Spinal cord (tissue), 10 donors: ENCODE measurements around the gene TREX2. TPM values are rescaled to one million over a fixed set of nuclear protein-coding genes. Genes with fewer than 3 reads are reported as not detected.

Experiments used
- DNase-seq, 6 donors: peaks; one replicate each; pipeline versions ENCODE4 v3.0.0 to v3.0.0-alpha.2; 2013 to 2015; ENCODE audit warnings: low spot score in 6 of 6, low read depth in 4 of 6
- H3K27ac ChIP-seq: one replicate; pipeline ENCODE4 v1.5.1; 2013; ENCODE audit warnings: low read depth, low read length, control low read depth
- H3K27me3 ChIP-seq: one replicate; pipeline ENCODE4 v1.6.1; 2013; ENCODE audit warnings: low read length; ENCODE audit not compliant: control insufficient read depth, insufficient read depth
- H3K36me3 ChIP-seq: one replicate; pipeline ENCODE4 v1.6.1; 2013; ENCODE audit warnings: low read length; ENCODE audit not compliant: control insufficient read depth, insufficient read depth
- H3K4me1 ChIP-seq: one replicate; pipeline ENCODE4 v1.6.1; 2013; ENCODE audit warnings: low read length; ENCODE audit not compliant: control insufficient read depth, insufficient read depth
- H3K4me3 ChIP-seq: one replicate; pipeline ENCODE4 v1.5.1; 2013; ENCODE audit warnings: low read depth, low read length, control low read depth
- H3K9me3 ChIP-seq: one replicate; pipeline ENCODE4 v1.6.1; 2013; ENCODE audit warnings: low read length; ENCODE audit not compliant: control insufficient read depth, insufficient read depth
- WGBS: methylation state at CpG from one replicate; pipeline ENCODE4 v1.1.5; 2013; ENCODE audit warnings: missing lambda C conversion rate; ENCODE audit not compliant: insufficient coverage; 5-methylcytosine and 5-hydroxymethylcytosine counted together
- polyA plus RNA-seq, 2 donors: library from polyadenylated mRNA; unstranded; fragments of 120-200 nt; gene quantifications; one replicate each; pipeline ENCODE4 v1.2.1, GENCODE V29; 2013; ENCODE audit not compliant: insufficient read length in 2 of 2
- total RNA-seq, 2 donors: library from RNA; depleted of rRNA in 1 of 2; stranded (reverse); fragments of 120-200 nt in 1 of 2; fragments of >200 nt in 1 of 2; gene quantifications; one replicate each; pipeline versions ENCODE4 v1.2.3 to v1.2.4, GENCODE V29; 2013 to 2014
- donor health status: healthy.

Gene TREX2
- total and polyA plus RNA-seq, 4 donors: 0.41 to 0.77 (median 0.50) TPM; not detected in 1

- WGBS: 59% methylated on average over 16 of the region's 17 CpGs
- DNase-seq: peak in 1 of 6 donors; percentile 44
- H3K36me3 ChIP-seq: peaks cover 2% of the 10 kb centered on the region
- peaks cover 21% of the 10 kb centered on the region for H3K4me1 ChIP-seq
- no peaks in the 10 kb centered on the region for H3K27me3 ChIP-seq
- H3K9me3 ChIP-seq: no peaks in the 10 kb centered on the region
- H3K27ac ChIP-seq: no peak overlapping the region
- H3K4me3 ChIP-seq: peak overlapping the region; percentile 32
Measured at GRCh38 chrX:153411988-153412574, 33.8 kb downstream of the TREX2 start.

GRCh38 chrX:153411255-153411987 lies 34.4 kb downstream of the TREX2 start, which contains the start of gene ZFP92:
Gene ZFP92 (plus strand): TSS chrX:153411472. CDS start chrX:153418323, 6,851 bp downstream.
- Histone ChIP-seq H3K27me3 (no peaks in the 10 kb centered on the region), H3K4me1 (peaks cover 21% of the 10 kb centered on the region), H3K27ac (no peak within 1 kb of the TSS), H3K36me3 (peaks cover 2% of the 10 kb centered on the region), H3K4me3 (peak within 1 kb of the TSS; percentile 32), H3K9me3 (no peaks in the 10 kb centered on the region)
- 29% methylated on average over 75 of the region's 75 CpGs for WGBS
- DNase-seq: peak in 2 of 6 donors; percentile 29 to 32

GRCh38 chrX:153410888-153411254 lies 35.0 kb downstream of the TREX2 start:
- Histone ChIP-seq H3K27me3 (no peaks in the 10 kb centered on the region), H3K4me1 (peaks cover 21% of the 10 kb centered on the region), H3K27ac (no peak overlapping the region), H3K36me3 (peaks cover 2% of the 10 kb centered on the region), H3K9me3 (no peaks in the 10 kb centered on the region), H3K4me3 (peak overlapping the region; percentile 32)
- peak in 1 of 6 donors; percentile 0 for DNase-seq
- WGBS: 58% methylated on average over 12 of the region's 12 CpGs

GRCh38 chrX:153410373-153410772 lies 35.5 kb downstream of the TREX2 start:
- 81% methylated on average over 12 of the region's 15 CpGs for WGBS
- H3K4me3 ChIP-seq: no peak overlapping the region
- no peak overlapping the region for H3K27ac ChIP-seq
- H3K27me3 ChIP-seq: no peaks in the 10 kb centered on the region
- H3K36me3 ChIP-seq: peaks cover 2% of the 10 kb centered on the region
- no peaks in the 10 kb centered on the region for H3K9me3 ChIP-seq
- H3K4me1 ChIP-seq: peaks cover 21% of the 10 kb centered on the region
- DNase-seq: no peak

- WGBS: 85% methylated on average over 25 of the region's 30 CpGs
- no peaks in the 10 kb centered on the region for H3K27me3 ChIP-seq
- H3K4me3 ChIP-seq: no peak overlapping the region
- H3K36me3 ChIP-seq: peaks cover 2% of the 10 kb centered on the region
- peaks cover 21% of the 10 kb centered on the region for H3K4me1 ChIP-seq
- H3K9me3 ChIP-seq: no peaks in the 10 kb centered on the region
- DNase-seq: no peak
- no peak overlapping the region for H3K27ac ChIP-seq
Measured at GRCh38 chrX:153409414-153410101, 36.3 kb downstream of the TREX2 start.

- peaks cover 21% of the 10 kb centered on the region for H3K4me1 ChIP-seq
- no peak overlapping the region for H3K27ac ChIP-seq
- H3K36me3 ChIP-seq: peaks cover 2% of the 10 kb centered on the region
- no peak overlapping the region for H3K4me3 ChIP-seq
- H3K27me3 ChIP-seq: no peaks in the 10 kb centered on the region
- 76% methylated on average over 9 of the region's 12 CpGs for WGBS
- DNase-seq: no peak
- H3K9me3 ChIP-seq: no peaks in the 10 kb centered on the region
Measured at GRCh38 chrX:153408871-153409351, 36.9 kb downstream of the TREX2 start.

- H3K36me3 ChIP-seq: peaks cover 2% of the 10 kb centered on the region
- H3K4me1 ChIP-seq: peaks cover 21% of the 10 kb centered on the region
- H3K4me3 ChIP-seq: no peak overlapping the region
- no peak overlapping the region for H3K27ac ChIP-seq
- WGBS: 76% methylated on average over 10 of the region's 10 CpGs
- H3K27me3 ChIP-seq: no peaks in the 10 kb centered on the region
- H3K9me3 ChIP-seq: no peaks in the 10 kb centered on the region
- no peak for DNase-seq
Measured at GRCh38 chrX:153408221-153408721, 37.6 kb downstream of the TREX2 start.

- Histone ChIP-seq H3K4me1 (peaks cover 18% of the 10 kb centered on the region), H3K9me3 (no peaks in the 10 kb centered on the region), H3K4me3 (no peak overlapping the region), H3K27ac (no peak overlapping the region), H3K27me3 (no peaks in the 10 kb centered on the region), H3K36me3 (no peaks in the 10 kb centered on the region)
- DNase-seq: no peak
- WGBS: 86% methylated on average over 1 of the region's 3 CpGs
Measured at GRCh38 chrX:153407736-153408135, 38.1 kb downstream of the TREX2 start.

- H3K4me1 ChIP-seq: peaks cover 10% of the 10 kb centered on the region
- no peak for DNase-seq
- H3K27me3 ChIP-seq: no peaks in the 10 kb centered on the region
- WGBS: 83% methylated on average over 7 of the region's 7 CpGs
- H3K27ac ChIP-seq: no peak overlapping the region
- no peaks in the 10 kb centered on the region for H3K9me3 ChIP-seq
- H3K36me3 ChIP-seq: no peaks in the 10 kb centered on the region
- no peak overlapping the region for H3K4me3 ChIP-seq
Measured at GRCh38 chrX:153406903-153407302, 39.0 kb downstream of the TREX2 start.
